Muscle of leg (tissue), 11 donors: ENCODE measurements around the gene VAV2. TPM values are rescaled to one million over a fixed set of nuclear protein-coding genes. Genes with fewer than 3 reads are reported as not detected.
A peak's percentile ranks its signal among the peaks of the same experiment; 100 is the strongest.

ENCODE experiments used
- DNase-seq: peaks from one replicate; pipeline ENCODE4 v3.0.0; 2013
- H3K27ac ChIP-seq: one replicate; pipeline ENCODE4 v1.5.1; 2013; ENCODE audit warnings: mild to moderate bottlenecking, low read length, control low read depth
- H3K27me3 ChIP-seq: one replicate; pipeline ENCODE4 v1.6.1; 2013; ENCODE audit warnings: low read length; ENCODE audit not compliant: control insufficient read depth, insufficient read depth
- H3K36me3 ChIP-seq: one replicate; pipeline ENCODE4 v1.6.1; 2013; ENCODE audit warnings: low read length; ENCODE audit not compliant: control insufficient read depth, insufficient read depth
- H3K4me1 ChIP-seq: one replicate; pipeline ENCODE4 v1.6.1; 2013; ENCODE audit warnings: low read length; ENCODE audit not compliant: control insufficient read depth, insufficient read depth
- H3K4me3 ChIP-seq: one replicate; pipeline ENCODE4 v1.5.1; 2013; ENCODE audit warnings: low read length, control low read depth
- H3K9me3 ChIP-seq: replicated peaks from 2 replicates; pipeline ENCODE4 v1.6.1; 2013; ENCODE audit warnings: low read depth, low read length; ENCODE audit not compliant: control insufficient read depth
- WGBS: methylation state at CpG from one replicate; pipeline ENCODE4 v1.1.5; 2013; ENCODE audit warnings: missing lambda C conversion rate; ENCODE audit not compliant: insufficient coverage; 5-methylcytosine and 5-hydroxymethylcytosine counted together
- polyA plus RNA-seq, 8 donors: library from polyadenylated mRNA; unstranded; fragments of 120-200 nt; gene quantifications; one replicate each; pipeline versions ENCODE4 v1.2.1 to v1.2.3, GENCODE V29; 2013; ENCODE audit warnings: inconsistent platforms in 1 of 8, low replicate concordance in 1 of 8; ENCODE audit not compliant: insufficient read length in 8 of 8, insufficient read depth in 1 of 8
- total RNA-seq: library from RNA; stranded (reverse); fragments of 120-200 nt; gene quantifications from one replicate; pipeline ENCODE4 v1.2.4, GENCODE V29; 2013

VAV2 gene
- total and polyA plus RNA-seq, 9 donors, result 7.4 to 19.1 (median 16.0) TPM

GRCh38 chr9:133956520-133957076 is 35.5 kb downstream of the VAV2 start:
- 30% methylated on average over 10 of the region's 14 CpGs for WGBS
- H3K27me3 ChIP-seq, result no peaks in the 10 kb centered on the region
- H3K4me3 ChIP-seq, result no peak overlapping the region
- H3K36me3 ChIP-seq, result no peaks in the 10 kb centered on the region
- H3K27ac ChIP-seq, result peak overlapping the region; percentile 72
- peak; percentile 75 for DNase-seq
- H3K4me1 ChIP-seq, result peaks cover 68% of the 10 kb centered on the region
- no peaks in the 10 kb centered on the region for H3K9me3 ChIP-seq

- peak; percentile 67 for DNase-seq
- H3K4me1 ChIP-seq, result peaks cover 70% of the 10 kb centered on the region
- H3K36me3 ChIP-seq, result no peaks in the 10 kb centered on the region
- no peaks in the 10 kb centered on the region for H3K27me3 ChIP-seq
- WGBS, result 5% methylated on average over 11 of the region's 15 CpGs
- H3K9me3 ChIP-seq, result no peaks in the 10 kb centered on the region
- peak overlapping the region; percentile 72 for H3K27ac ChIP-seq
- no peak overlapping the region for H3K4me3 ChIP-seq
These were observed 36.2 kb downstream of the VAV2 start for GRCh38 chr9:133955821-133956411.

GRCh38 chr9:133954862-133955529 is 37.1 kb downstream of the VAV2 start:
- Histone ChIP-seq H3K27ac (no peak overlapping the region), H3K27me3 (no peaks in the 10 kb centered on the region), H3K36me3 (no peaks in the 10 kb centered on the region), H3K9me3 (no peaks in the 10 kb centered on the region), H3K4me3 (no peak overlapping the region), H3K4me1 (peaks cover 70% of the 10 kb centered on the region)
- 23% methylated on average over 5 of the region's 14 CpGs for WGBS
- DNase-seq, result no peak

GRCh38 chr9:133953976-133954709 is 38.0 kb downstream of the VAV2 start:
- Histone ChIP-seq H3K4me3 (no peak overlapping the region), H3K27ac (no peak overlapping the region), H3K36me3 (no peaks in the 10 kb centered on the region), H3K27me3 (no peaks in the 10 kb centered on the region), H3K4me1 (peaks cover 69% of the 10 kb centered on the region), H3K9me3 (no peaks in the 10 kb centered on the region)
- no peak for DNase-seq
- WGBS, result 81% methylated on average over 28 of the region's 29 CpGs

- Histone ChIP-seq H3K27ac (no peak overlapping the region), H3K9me3 (no peaks in the 10 kb centered on the region), H3K4me1 (peaks cover 63% of the 10 kb centered on the region), H3K36me3 (no peaks in the 10 kb centered on the region), H3K4me3 (no peak overlapping the region), H3K27me3 (no peaks in the 10 kb centered on the region)
- 97% methylated on average over 4 of the region's 4 CpGs for WGBS
- DNase-seq, result no peak
These were observed 38.5 kb downstream of the VAV2 start for GRCh38 chr9:133953621-133953975.

- DNase-seq, result no peak
- Histone ChIP-seq H3K36me3 (no peaks in the 10 kb centered on the region), H3K9me3 (no peaks in the 10 kb centered on the region), H3K4me3 (no peak overlapping the region), H3K27ac (no peak overlapping the region), H3K27me3 (no peaks in the 10 kb centered on the region), H3K4me1 (peaks cover 65% of the 10 kb centered on the region)
- WGBS, result 95% methylated on average over 11 of the region's 18 CpGs
These were observed 39.2 kb downstream of the VAV2 start for GRCh38 chr9:133952598-133953550.

- Histone ChIP-seq H3K27ac (peak overlapping the region; percentile 40), H3K4me3 (no peak overlapping the region), H3K36me3 (peaks cover 3% of the 10 kb centered on the region), H3K4me1 (peaks cover 51% of the 10 kb centered on the region), H3K9me3 (no peaks in the 10 kb centered on the region), H3K27me3 (no peaks in the 10 kb centered on the region)
- 56% methylated on average over 5 of the region's 8 CpGs for WGBS
- no peak for DNase-seq
These were observed 40.9 kb downstream of the VAV2 start for GRCh38 chr9:133951265-133951664.

GRCh38 chr9:133950629-133951111 is 41.5 kb downstream of the VAV2 start:
- no peaks in the 10 kb centered on the region for H3K9me3 ChIP-seq
- DNase-seq, result peak; percentile 75
- 17% methylated on average over 22 of the region's 25 CpGs for WGBS
- peaks cover 45% of the 10 kb centered on the region for H3K4me1 ChIP-seq
- H3K4me3 ChIP-seq, result no peak overlapping the region
- peaks cover 3% of the 10 kb centered on the region for H3K36me3 ChIP-seq
- H3K27me3 ChIP-seq, result no peaks in the 10 kb centered on the region
- H3K27ac ChIP-seq, result peak overlapping the region; percentile 37

- H3K4me1 ChIP-seq, result peaks cover 46% of the 10 kb centered on the region
- WGBS, result 38% methylated on average over 6 of the region's 13 CpGs
- DNase-seq, result peak; percentile 46
- peak overlapping the region; percentile 37 for H3K27ac ChIP-seq
- peaks cover 3% of the 10 kb centered on the region for H3K36me3 ChIP-seq
- no peaks in the 10 kb centered on the region for H3K9me3 ChIP-seq
- H3K27me3 ChIP-seq, result no peaks in the 10 kb centered on the region
- no peak overlapping the region for H3K4me3 ChIP-seq
These were observed 41.9 kb downstream of the VAV2 start for GRCh38 chr9:133950192-133950591.
